Stimulated activated CD8-positive, alpha-beta memory T cell treated with anti-CD3 and anti-CD28 coated beads, Interleukin-7, amount 100 ng/mL, for 48 hours (primary cell): Measurements from ENCODE around the gene ZBTB14.

ENCODE experiments used
- DNase-seq, 2 donors: peaks; one replicate each; pipeline ENCODE4 v3.0.0-alpha.2; 2020; ENCODE audit warnings: low read depth in 1 of 2; ENCODE audit errors: extremely low read depth in 1 of 2

Gene ZBTB14, protein sequence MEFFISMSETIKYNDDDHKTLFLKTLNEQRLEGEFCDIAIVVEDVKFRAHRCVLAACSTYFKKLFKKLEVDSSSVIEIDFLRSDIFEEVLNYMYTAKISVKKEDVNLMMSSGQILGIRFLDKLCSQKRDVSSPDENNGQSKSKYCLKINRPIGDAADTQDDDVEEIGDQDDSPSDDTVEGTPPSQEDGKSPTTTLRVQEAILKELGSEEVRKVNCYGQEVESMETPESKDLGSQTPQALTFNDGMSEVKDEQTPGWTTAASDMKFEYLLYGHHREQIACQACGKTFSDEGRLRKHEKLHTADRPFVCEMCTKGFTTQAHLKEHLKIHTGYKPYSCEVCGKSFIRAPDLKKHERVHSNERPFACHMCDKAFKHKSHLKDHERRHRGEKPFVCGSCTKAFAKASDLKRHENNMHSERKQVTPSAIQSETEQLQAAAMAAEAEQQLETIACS

GRCh38 chr18:5295231-5295920, at the start of gene ZBTB14:
TSS of gene ZBTB14 (minus strand) at chr18:5295726. CDS start at chr18:5293246, 2,480 bp downstream.
- peak; percentile 20 to 39 for DNase-seq

GRCh38 chr18:5339202-5339834, 43.8 kb upstream of the ZBTB14 start:
- DNase-seq: no peak

DNA sequence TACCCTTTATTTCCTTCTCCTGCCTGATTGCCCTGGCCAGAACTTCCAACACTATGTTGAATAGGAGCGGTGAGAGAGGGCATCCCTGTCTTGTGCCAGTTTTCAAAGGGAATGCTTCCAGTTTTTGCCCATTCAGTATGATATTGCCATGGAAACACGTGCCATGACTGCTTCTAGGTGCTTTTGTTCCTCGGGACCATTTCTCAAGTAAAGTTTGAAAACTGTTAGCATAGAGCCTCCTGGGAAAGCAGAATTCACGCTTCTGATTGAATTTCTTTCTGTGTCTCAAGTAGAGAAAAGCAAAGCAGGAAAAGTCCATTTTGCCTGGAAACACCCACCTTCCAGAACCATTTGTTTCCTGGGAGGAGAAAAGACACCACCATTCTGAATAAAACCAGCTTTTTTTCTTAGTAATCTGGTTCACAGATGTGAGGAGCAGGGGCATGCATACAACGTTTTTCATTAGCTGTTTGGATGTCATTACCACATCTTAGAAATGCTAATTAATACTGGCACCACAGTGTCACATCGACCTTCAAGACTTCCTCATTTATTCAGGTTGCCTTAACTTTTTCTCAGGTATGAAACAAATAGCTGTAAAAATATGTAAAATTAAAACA, 39.0 kb upstream of the ZBTB14 start:
- no peak for DNase-seq

- DNase-seq: no peak
Observed at GRCh38 chr18:5318061-5318700, 22.7 kb upstream of the ZBTB14 start.

DNA sequence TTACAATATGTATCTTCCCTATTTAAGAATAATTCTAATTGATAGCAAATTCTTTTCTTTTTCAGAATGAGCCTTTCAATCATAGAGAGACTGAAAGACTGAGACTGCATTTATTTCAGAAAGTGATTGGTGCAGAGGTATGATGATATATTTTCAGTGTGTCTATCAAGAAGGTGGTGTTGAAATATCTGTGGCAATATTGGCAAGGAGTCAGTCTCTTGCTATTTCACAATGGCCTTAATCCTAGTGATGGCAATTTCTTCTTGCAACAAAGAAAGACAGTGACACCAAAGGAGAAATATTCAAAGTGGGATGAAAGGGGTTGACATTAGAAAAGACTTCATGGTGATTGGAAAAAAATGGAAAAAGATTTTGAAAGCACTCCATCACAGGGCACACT, 21.7 kb upstream of the ZBTB14 start:
- no peak for DNase-seq

DNA sequence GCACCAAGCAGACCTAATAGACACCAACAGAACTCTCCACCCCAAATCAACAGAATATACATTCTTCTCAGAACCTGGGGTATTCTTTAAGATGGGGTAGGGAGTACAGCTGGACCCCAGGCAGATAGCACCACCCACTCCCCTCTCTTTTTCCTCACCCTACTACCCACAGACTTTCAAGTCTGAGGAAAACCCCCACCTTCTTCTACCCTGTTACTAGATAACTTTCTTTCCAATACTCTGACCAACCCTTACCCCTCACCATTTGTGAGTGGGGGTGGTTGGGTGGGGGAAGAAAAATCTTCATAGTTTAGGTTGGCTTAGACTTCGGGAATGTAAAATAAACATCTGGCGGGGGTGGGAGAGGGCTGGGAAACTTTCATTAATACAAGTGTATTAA, 20.3 kb upstream of the ZBTB14 start:
- DNase-seq: no peak

GRCh38 chr18:5311301-5311989, 15.9 kb upstream of the ZBTB14 start:
- DNase-seq: no peak

- peak in 1 of 2 donors; percentile 5 for DNase-seq
Observed at GRCh38 chr18:5309888-5310470, 14.5 kb upstream of the ZBTB14 start.

DNA sequence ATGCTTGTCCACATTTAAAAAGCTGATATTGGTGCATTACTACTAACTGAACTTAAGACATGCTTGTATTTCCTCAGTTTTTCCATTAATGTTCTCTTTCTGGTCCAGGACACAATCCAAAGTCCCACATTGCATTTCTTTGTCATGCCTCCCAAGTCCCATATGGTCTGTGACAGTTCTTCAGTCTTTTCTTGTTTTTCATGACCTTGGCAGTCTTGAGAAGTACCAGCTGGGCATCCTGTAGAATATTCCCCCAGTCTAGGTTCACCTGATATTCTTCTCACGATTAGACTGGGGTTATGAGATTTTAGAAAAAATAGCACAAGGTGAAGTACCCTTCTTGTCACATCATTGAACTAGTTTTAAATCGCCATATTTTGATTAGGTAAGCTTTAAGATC, 10.3 kb upstream of the ZBTB14 start:
- no peak for DNase-seq

DNA sequence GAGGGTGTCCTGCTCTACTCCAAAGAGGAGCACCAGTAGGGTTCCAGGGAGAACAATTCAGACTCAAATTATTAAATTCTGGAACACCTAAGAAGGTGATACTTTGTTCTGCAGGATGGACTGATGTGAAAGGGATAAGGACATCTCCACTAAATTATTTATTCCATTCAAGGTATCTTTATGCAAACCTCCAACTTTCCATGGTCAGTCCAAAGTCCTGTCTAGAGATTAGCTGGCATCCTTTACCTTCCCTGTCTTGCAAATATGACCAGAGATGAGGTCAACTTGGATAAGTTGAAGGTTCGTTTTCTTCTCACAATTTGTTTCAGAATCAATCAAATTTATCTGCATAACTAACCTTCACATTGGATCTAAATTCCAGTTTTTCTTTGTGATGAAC, 8.7 kb upstream of the ZBTB14 start:
- no peak for DNase-seq

DNA sequence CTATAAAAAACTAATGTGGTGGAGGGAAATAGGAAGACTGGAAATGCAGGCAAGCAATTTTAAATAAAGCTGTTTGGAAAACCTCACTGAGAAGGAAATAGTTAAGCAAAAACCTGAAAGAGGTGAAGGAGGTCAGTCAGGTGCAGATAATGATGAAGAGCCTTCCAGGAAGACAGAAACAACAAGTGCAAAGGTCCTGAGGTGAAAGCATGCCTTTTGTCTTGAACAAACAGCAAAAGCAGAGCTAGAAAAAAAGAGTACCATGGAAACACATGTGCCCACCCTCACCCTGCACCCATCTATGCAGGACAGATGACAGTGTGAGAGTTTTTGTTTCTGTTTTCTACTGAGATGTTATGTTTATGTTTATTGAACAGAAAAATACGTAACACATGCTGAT, 8.1 kb upstream of the ZBTB14 start:
- DNase-seq: no peak

DNA sequence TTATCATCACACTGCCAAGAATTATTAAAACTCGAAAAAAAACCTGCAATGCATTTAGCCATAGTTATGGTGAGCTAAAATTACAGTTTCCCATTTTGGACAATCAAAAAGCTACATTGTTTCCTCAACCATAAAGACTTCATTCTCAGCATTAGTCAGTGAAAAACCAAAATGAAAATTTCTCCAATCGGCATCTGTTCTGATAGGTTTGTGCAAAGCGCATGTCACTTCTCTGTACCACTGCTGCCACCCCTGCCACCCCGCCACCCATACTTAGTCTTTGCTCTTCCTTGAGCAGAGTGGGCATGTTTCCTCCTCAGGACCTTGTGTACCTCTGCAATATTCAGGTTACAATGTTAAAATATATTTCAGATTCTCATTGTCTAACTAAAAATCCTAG, 7.1 kb upstream of the ZBTB14 start:
- DNase-seq: no peak

- DNase-seq: no peak
Observed at GRCh38 chr18:5300476-5301010, 5.0 kb upstream of the ZBTB14 start.

GRCh38 chr18:5298156-5298852, 2.8 kb upstream of the ZBTB14 start:
- no peak for DNase-seq

- no peak for DNase-seq
Observed at GRCh38 chr18:5297597-5297996, 2.1 kb upstream of the ZBTB14 start.

DNA sequence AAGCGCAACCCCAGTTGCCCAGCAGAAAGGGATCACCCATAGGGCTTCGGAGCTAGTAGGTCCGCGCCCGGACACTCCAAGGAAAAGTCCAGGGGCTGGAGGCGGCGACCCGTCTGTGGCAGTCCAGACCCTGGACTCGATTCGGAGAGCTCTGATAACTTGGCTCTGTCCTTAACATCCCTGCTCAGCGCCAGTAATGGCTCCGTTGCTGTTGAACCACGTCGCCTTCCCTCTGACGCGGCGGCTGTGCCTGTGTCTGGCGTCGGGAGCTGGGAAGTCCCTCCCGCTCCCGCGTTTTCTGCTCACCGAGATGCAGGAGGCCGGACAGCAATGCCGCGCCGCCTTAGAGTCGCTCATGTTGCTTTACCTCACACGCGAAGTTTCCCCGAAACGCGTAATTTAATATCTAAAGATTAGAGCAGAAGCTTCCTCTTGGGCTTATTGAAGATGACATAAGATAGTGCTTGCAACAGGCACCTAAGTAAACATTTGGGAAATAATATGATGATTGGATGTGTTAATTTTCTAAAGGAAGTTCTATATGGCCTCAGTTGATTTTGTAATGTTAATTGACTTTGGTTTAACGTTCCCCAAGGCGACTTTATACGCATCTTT, 1.3 kb upstream of the ZBTB14 start:
- peak; percentile 35 to 39 for DNase-seq

DNA sequence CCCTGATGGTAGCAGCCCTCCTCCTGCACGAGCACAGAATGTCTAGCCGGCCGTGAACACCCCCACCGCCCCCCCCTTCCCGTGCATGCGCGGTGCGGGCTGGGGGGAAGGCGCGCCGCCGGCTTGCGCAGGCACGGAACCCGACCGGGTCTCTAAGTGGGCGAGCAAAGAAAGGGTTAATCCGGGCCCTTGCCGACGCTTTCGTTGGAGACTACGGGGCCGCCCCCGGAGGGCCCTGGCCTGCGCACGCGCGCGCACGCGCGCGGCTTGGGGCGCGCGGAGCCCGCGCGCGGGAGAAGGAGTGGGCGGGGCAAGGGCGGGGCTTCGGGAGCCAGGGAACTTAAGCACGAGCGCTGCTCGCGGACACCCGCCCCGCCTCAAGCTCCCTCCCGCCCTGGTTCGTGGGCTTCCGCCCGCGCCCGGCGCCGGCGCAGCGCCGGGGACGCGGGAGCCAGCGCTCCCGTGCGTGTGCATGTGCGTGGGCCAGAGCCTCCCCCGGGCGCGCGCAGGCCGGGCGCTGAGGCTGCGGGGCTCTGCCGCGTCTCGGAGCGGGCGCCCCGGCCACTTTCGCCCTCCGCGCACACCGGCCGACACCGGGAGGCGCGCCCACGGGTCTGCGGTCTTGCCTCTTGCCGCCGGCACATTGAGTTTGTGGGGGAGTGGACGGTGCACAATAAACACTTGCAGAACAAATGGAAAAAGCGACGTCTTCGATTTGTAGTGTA, 617 bp upstream of the ZBTB14 start:
- peak; percentile 86 to 93 for DNase-seq
